ENCODE data around the gene TNNI3K.

DNA sequence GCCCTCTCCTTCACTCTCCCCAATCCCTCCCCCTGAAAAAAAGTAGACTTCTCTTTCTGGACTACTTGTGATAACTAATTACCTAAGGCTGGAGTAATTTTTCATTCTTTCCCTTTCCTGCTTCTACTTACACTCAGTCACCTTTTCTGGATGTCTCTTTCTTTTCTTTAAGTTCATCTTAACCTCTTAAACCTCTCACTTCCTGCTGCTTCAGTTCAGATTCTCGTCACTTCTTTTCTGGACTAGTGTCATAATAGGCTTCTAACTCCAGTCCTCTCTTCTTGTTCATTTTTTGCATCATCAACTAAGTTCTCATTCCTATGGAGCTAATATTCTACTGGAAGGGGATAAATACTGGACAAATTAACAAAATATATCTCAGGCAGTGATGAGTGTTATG is 201.8 kb downstream of the TNNI3K start:
- TF ChIP-seq POLR2A (IDR thresholded peaks at IDR 0.05; ENCODE audit: low read depth, low read length) (no peak), POLR2AphosphoS5 (IDR thresholded peaks at IDR 0.05; ENCODE audit: low read depth, low read length) (no peak)
